ENCODE results near the gene DLGAP1. TPM values are rescaled to one million over a fixed set of nuclear protein-coding genes. Genes with fewer than 3 reads are reported as not detected.

DLGAP1 gene
- total and polyA plus RNA-seq, 9 donors = 2.0 to 42.7 (median 3.8) TPM

- TF ChIP-seq EP300 (IDR thresholded peaks at IDR 0.05) = no peak
- TF ChIP-seq, protein P1, sequence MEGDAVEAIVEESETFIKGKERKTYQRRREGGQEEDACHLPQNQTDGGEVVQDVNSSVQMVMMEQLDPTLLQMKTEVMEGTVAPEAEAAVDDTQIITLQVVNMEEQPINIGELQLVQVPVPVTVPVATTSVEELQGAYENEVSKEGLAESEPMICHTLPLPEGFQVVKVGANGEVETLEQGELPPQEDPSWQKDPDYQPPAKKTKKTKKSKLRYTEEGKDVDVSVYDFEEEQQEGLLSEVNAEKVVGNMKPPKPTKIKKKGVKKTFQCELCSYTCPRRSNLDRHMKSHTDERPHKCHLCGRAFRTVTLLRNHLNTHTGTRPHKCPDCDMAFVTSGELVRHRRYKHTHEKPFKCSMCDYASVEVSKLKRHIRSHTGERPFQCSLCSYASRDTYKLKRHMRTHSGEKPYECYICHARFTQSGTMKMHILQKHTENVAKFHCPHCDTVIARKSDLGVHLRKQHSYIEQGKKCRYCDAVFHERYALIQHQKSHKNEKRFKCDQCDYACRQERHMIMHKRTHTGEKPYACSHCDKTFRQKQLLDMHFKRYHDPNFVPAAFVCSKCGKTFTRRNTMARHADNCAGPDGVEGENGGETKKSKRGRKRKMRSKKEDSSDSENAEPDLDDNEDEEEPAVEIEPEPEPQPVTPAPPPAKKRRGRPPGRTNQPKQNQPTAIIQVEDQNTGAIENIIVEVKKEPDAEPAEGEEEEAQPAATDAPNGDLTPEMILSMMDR (IDR thresholded peaks at IDR 0.05) = no peak
- no peak for TF ChIP-seq POLR2A (IDR thresholded peaks at IDR 0.05)
- H3K27me3 ChIP-seq = no peaks in the 10 kb centered on the region
- no peaks in the 10 kb centered on the region for H3K9me3 ChIP-seq
- DNase-seq = no peak
- H3K27ac ChIP-seq = no peak overlapping the region
- no peaks in the 10 kb centered on the region for H3K4me1 ChIP-seq (ENCODE audit: insufficient read depth)
- no peak overlapping the region for H3K4me3 ChIP-seq
- intact Hi-C loops (cut with DNase I) = no loop called here
- WGBS, 3 donors = 91 to 94% (median 94%) methylated on average over 2 of the region's 2 CpGs
- H3K36me3 ChIP-seq = no peaks in the 10 kb centered on the region
Observed at GRCh38 chr18:3851159-3851558, 603.9 kb downstream of the DLGAP1 start.

DNA sequence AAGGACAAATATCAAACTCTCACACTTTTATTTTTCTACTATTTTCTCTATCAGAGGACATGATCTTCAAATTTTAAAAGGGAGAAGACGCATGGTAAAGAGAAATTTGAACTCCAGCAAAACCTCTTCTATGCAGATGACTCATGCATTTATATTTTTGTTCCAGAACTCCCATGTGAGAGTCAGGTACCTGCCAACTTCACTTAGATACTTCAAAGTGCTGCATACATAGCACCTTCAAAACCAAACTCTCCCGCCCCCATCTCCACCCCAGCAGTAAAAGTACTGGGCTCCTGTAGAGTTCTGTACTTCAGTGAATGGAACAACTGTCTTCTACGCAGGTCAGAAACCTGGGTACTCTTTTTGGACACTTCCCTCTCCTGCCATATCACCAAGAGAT, 606.8 kb downstream of the DLGAP1 start:
- WGBS, 3 donors = 76 to 87% (median 80%) methylated on average over 3 of the region's 3 CpGs
- intact Hi-C loops (cut with DNase I) = no loop called here
- TF ChIP-seq POLR2A (IDR thresholded peaks at IDR 0.05) (no peak), EP300 (IDR thresholded peaks at IDR 0.05) (no peak)
- TF ChIP-seq, protein P1 (IDR thresholded peaks at IDR 0.05) = no peak
- Histone ChIP-seq H3K27me3 (no peaks in the 10 kb centered on the region), H3K27ac (no peak overlapping the region), H3K36me3 (no peaks in the 10 kb centered on the region), H3K4me3 (no peak overlapping the region), H3K4me1 (ENCODE audit: insufficient read depth) (no peaks in the 10 kb centered on the region), H3K9me3 (no peaks in the 10 kb centered on the region)
- DNase-seq = no peak

DNA sequence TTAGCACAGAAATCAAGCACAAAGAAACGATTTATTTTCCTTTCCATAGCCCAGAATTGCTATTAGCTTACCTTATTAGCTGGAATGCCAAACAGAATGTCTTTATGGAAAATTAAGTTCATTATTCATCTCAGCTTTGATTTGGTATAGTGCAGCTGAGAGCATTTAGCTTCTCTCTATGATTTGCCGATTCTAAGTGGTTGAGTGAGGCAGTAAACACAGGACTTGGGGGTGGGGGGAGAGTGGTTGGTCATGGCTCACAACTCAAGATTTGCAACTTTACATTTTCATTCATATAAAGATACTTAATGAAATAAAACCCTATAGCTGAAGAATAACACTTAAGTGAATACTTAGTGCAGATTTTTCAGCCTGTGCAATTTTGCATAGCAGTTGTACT, 609.9 kb downstream of the DLGAP1 start:
- Histone ChIP-seq H3K27ac (no peak overlapping the region), H3K9me3 (no peaks in the 10 kb centered on the region), H3K4me1 (ENCODE audit: insufficient read depth) (no peaks in the 10 kb centered on the region), H3K27me3 (no peaks in the 10 kb centered on the region), H3K4me3 (no peak overlapping the region), H3K36me3 (no peaks in the 10 kb centered on the region)
- intact Hi-C loops (cut with DNase I) = no loop called here
- no peak for TF ChIP-seq EP300 (IDR thresholded peaks at IDR 0.05)
- no peak for TF ChIP-seq POLR2A (IDR thresholded peaks at IDR 0.05)
- TF ChIP-seq, protein P1 (IDR thresholded peaks at IDR 0.05) = no peak
- 56 to 78% (median 56%) methylated on average over 2 of the region's 2 CpGs for WGBS, 3 donors
- no peak for DNase-seq

- no peaks in the 10 kb centered on the region for H3K9me3 ChIP-seq
- no peaks in the 10 kb centered on the region for H3K36me3 ChIP-seq
- no peaks in the 10 kb centered on the region for H3K4me1 ChIP-seq (ENCODE audit: insufficient read depth)
- intact Hi-C loops (cut with DNase I) = no loop called here
- H3K27me3 ChIP-seq = no peaks in the 10 kb centered on the region
- H3K27ac ChIP-seq = no peak overlapping the region
- 63 to 77% (median 66%) methylated on average over 2 of the region's 2 CpGs for WGBS, 3 donors
- no peak overlapping the region for H3K4me3 ChIP-seq
- DNase-seq = no peak
- TF ChIP-seq, protein P1 (IDR thresholded peaks at IDR 0.05) = no peak
- TF ChIP-seq EP300 (IDR thresholded peaks at IDR 0.05) = no peak
- TF ChIP-seq POLR2A (IDR thresholded peaks at IDR 0.05) = no peak
Observed at GRCh38 chr18:3842844-3843243, 612.3 kb downstream of the DLGAP1 start.

DNA sequence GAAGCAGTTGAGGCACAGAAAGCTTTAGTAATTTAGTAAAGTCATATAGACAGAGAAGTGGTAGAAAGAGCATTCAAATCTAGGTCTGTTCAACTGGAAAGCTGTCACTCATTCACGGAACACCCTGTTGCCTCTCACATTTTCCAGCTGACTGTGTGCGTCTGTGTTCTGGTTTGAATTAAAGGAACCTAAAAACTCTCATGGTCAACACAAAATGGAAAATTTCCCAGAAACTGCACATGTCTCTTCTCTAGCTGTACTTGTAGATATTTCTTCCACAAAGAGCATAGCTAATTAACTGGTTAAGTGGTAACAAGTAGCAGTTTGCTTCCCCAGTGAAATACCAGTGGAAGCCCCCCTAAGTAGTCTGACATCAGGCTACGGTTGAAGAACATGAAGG, 614.3 kb downstream of the DLGAP1 start:
- Histone ChIP-seq H3K9me3 (no peaks in the 10 kb centered on the region), H3K36me3 (no peaks in the 10 kb centered on the region), H3K4me1 (ENCODE audit: insufficient read depth) (no peaks in the 10 kb centered on the region), H3K4me3 (no peak overlapping the region), H3K27me3 (no peaks in the 10 kb centered on the region), H3K27ac (no peak overlapping the region)
- intact Hi-C loops (cut with DNase I) = no loop called here
- WGBS, 3 donors = 80 to 87% (median 86%) methylated on average over 3 of the region's 3 CpGs
- no peak for DNase-seq
- no peak for TF ChIP-seq EP300 (IDR thresholded peaks at IDR 0.05)
- TF ChIP-seq, protein P1 (IDR thresholded peaks at IDR 0.05) = no peak
- TF ChIP-seq POLR2A (IDR thresholded peaks at IDR 0.05) = no peak
